ENCODE results near the gene FRY.

FRY gene

GRCh38 chr13:32232263-32232662 is 200.7 kb downstream of the FRY start:
- Histone ChIP-seq H3K4me3 (no peak overlapping the region), H3K9me3 (peaks cover 2% of the 10 kb centered on the region; the same call in 1 of the 2 replicates), H4K20me1 (no peaks in the 10 kb centered on the region), H3K4me1 (peaks cover 9% of the 10 kb centered on the region; the same call in 1 of the 2 replicates), H3K4me2 (no peak overlapping the region), H3K27ac (no peak overlapping the region), H3K36me3 (0 out of 2 replicates have a peak, but pooled peaks cover under 1% of the 10 kb centered on the region), H3K27me3 (no peaks in the 10 kb centered on the region), H3K9ac (no peak overlapping the region)
- no peak for TF ChIP-seq Cebpa-rat (IDR thresholded peaks at IDR 0.05)

GRCh38 chr13:32233062-32233461 is 201.5 kb downstream of the FRY start:
- Histone ChIP-seq H3K4me2 (no peak overlapping the region), H3K36me3 (0 out of 2 replicates have a peak, but pooled peaks cover 5% of the 10 kb centered on the region), H3K27me3 (no peaks in the 10 kb centered on the region), H3K4me1 (peaks cover 9% of the 10 kb centered on the region; the same call in 1 of the 2 replicates), H3K4me3 (no peak overlapping the region), H3K27ac (no peak overlapping the region), H4K20me1 (no peaks in the 10 kb centered on the region), H3K9ac (no peak overlapping the region), H3K9me3 (peaks cover 8% of the 10 kb centered on the region; the same call in 1 of the 2 replicates)
- no peak for TF ChIP-seq Cebpa-rat (IDR thresholded peaks at IDR 0.05)

GRCh38 chr13:32234914-32235313 is 203.3 kb downstream of the FRY start:
- Histone ChIP-seq H3K4me3 (no peak overlapping the region), H4K20me1 (no peaks in the 10 kb centered on the region), H3K4me1 (peaks cover 9% of the 10 kb centered on the region; the same call in 1 of the 2 replicates), H3K9ac (no peak overlapping the region), H3K4me2 (no peak overlapping the region), H3K27ac (no peak overlapping the region), H3K27me3 (no peaks in the 10 kb centered on the region), H3K36me3 (0 out of 2 replicates have a peak, but pooled peaks cover 5% of the 10 kb centered on the region), H3K9me3 (peaks cover 8% of the 10 kb centered on the region; the same call in 1 of the 2 replicates)
- no peak for TF ChIP-seq Cebpa-rat (IDR thresholded peaks at IDR 0.05)

GRCh38 chr13:32237681-32238080 is 206.1 kb downstream of the FRY start:
- no peak overlapping the region for H3K9ac ChIP-seq
- H3K4me2 ChIP-seq, result no peak overlapping the region
- H3K9me3 ChIP-seq, result peaks cover 8% of the 10 kb centered on the region; the same call in 1 of the 2 replicates
- no peaks in the 10 kb centered on the region for H3K27me3 ChIP-seq
- no peak overlapping the region for H3K4me3 ChIP-seq
- H3K4me1 ChIP-seq, result peaks cover 9% of the 10 kb centered on the region; the same call in 1 of the 2 replicates
- no peaks in the 10 kb centered on the region for H4K20me1 ChIP-seq
- no peak for TF ChIP-seq Cebpa-rat (IDR thresholded peaks at IDR 0.05)
- no peak overlapping the region for H3K27ac ChIP-seq
- 0 out of 2 replicates have a peak, but pooled peaks cover 5% of the 10 kb centered on the region for H3K36me3 ChIP-seq

GRCh38 chr13:32243695-32244094 is 212.1 kb downstream of the FRY start:
- no peak overlapping the region for H3K27ac ChIP-seq
- no peak overlapping the region for H3K4me2 ChIP-seq
- H3K36me3 ChIP-seq, result no peaks in the 10 kb centered on the region
- no peaks in the 10 kb centered on the region for H3K27me3 ChIP-seq
- H3K9me3 ChIP-seq, result no peaks in the 10 kb centered on the region
- no peaks in the 10 kb centered on the region for H4K20me1 ChIP-seq
- H3K4me3 ChIP-seq, result no peak overlapping the region
- H3K9ac ChIP-seq, result no peak overlapping the region
- H3K4me1 ChIP-seq, result no peaks in the 10 kb centered on the region
- no peak for TF ChIP-seq Cebpa-rat (IDR thresholded peaks at IDR 0.05)

- Histone ChIP-seq H3K4me3 (no peak overlapping the region), H3K4me2 (no peak overlapping the region), H3K9ac (no peak overlapping the region), H3K9me3 (no peaks in the 10 kb centered on the region), H4K20me1 (no peaks in the 10 kb centered on the region), H3K36me3 (no peaks in the 10 kb centered on the region), H3K27ac (no peak overlapping the region), H3K27me3 (no peaks in the 10 kb centered on the region), H3K4me1 (no peaks in the 10 kb centered on the region)
- TF ChIP-seq Cebpa-rat (IDR thresholded peaks at IDR 0.05), result no peak
Measured at GRCh38 chr13:32245555-32245954, 214.0 kb downstream of the FRY start.

- no peak overlapping the region for H3K27ac ChIP-seq
- no peaks in the 10 kb centered on the region for H4K20me1 ChIP-seq
- no peak overlapping the region for H3K4me2 ChIP-seq
- H3K9ac ChIP-seq, result no peak overlapping the region
- no peak for TF ChIP-seq Cebpa-rat (IDR thresholded peaks at IDR 0.05)
- no peaks in the 10 kb centered on the region for H3K4me1 ChIP-seq
- no peaks in the 10 kb centered on the region for H3K36me3 ChIP-seq
- H3K27me3 ChIP-seq, result no peaks in the 10 kb centered on the region
- H3K9me3 ChIP-seq, result no peaks in the 10 kb centered on the region
- H3K4me3 ChIP-seq, result no peak overlapping the region
Measured at GRCh38 chr13:32246468-32246867, 214.9 kb downstream of the FRY start.

GRCh38 chr13:32247887-32248286 is 216.3 kb downstream of the FRY start:
- Histone ChIP-seq H3K4me1 (no peaks in the 10 kb centered on the region), H3K4me2 (no peak overlapping the region), H3K27ac (no peak overlapping the region), H3K9ac (no peak overlapping the region), H3K36me3 (no peaks in the 10 kb centered on the region), H3K27me3 (no peaks in the 10 kb centered on the region), H4K20me1 (no peaks in the 10 kb centered on the region), H3K9me3 (no peaks in the 10 kb centered on the region), H3K4me3 (no peak overlapping the region)
- TF ChIP-seq Cebpa-rat (IDR thresholded peaks at IDR 0.05), result no peak

- no peak for TF ChIP-seq Cebpa-rat (IDR thresholded peaks at IDR 0.05)
- Histone ChIP-seq H3K27me3 (no peaks in the 10 kb centered on the region), H4K20me1 (no peaks in the 10 kb centered on the region), H3K4me3 (no peak overlapping the region), H3K27ac (no peak overlapping the region), H3K36me3 (no peaks in the 10 kb centered on the region), H3K9me3 (no peaks in the 10 kb centered on the region), H3K4me2 (no peak overlapping the region), H3K4me1 (no peaks in the 10 kb centered on the region), H3K9ac (no peak overlapping the region)
Measured at GRCh38 chr13:32248801-32249200, 217.2 kb downstream of the FRY start.

- Histone ChIP-seq H3K4me3 (no peak overlapping the region), H3K27me3 (no peaks in the 10 kb centered on the region), H3K4me1 (no peaks in the 10 kb centered on the region), H4K20me1 (no peaks in the 10 kb centered on the region), H3K27ac (no peak overlapping the region), H3K9ac (no peak overlapping the region), H3K36me3 (no peaks in the 10 kb centered on the region), H3K4me2 (no peak overlapping the region), H3K9me3 (no peaks in the 10 kb centered on the region)
- no peak for TF ChIP-seq Cebpa-rat (IDR thresholded peaks at IDR 0.05)
Measured at GRCh38 chr13:32252812-32253438, 221.4 kb downstream of the FRY start.
